Natural killer cell (primary cell): ENCODE measurements around the gene BICC1. TPM values are rescaled to one million over a fixed set of nuclear protein-coding genes. Genes with fewer than 3 reads are reported as not detected.

ENCODE experiments used
- ATAC-seq, 3 donors: fragments of 150-1000 bp in 2 of 3; fragments of 200-7000 bp in 1 of 3; cut with Tn5 transposase; 1 replicate in 1 of 3; 2 replicates in 2 of 3; pipeline ENCODE4 v1.10.0; 2021; ENCODE audit warnings: mild to moderate bottlenecking in 2 of 3, moderate library complexity in 2 of 3
- DNase-seq, 2 donors: peaks; one replicate each; pipeline versions ENCODE4 v3.0.0 to v3.0.0-alpha.2; 2013 to 2021; ENCODE audit warnings: mixed read lengths in 1 of 2
- H3K27ac ChIP-seq: one replicate; pipeline ENCODE4 v1.5.1; 2013; ENCODE audit warnings: mild to moderate bottlenecking, low read length
- H3K27me3 ChIP-seq: one replicate; pipeline ENCODE4 v1.6.1; 2013; ENCODE audit warnings: low read length; ENCODE audit not compliant: control insufficient read depth, insufficient read depth
- H3K36me3 ChIP-seq: one replicate; pipeline ENCODE4 v1.6.1; 2013; ENCODE audit warnings: low read length; ENCODE audit not compliant: control insufficient read depth, insufficient read depth
- H3K4me1 ChIP-seq: one replicate; pipeline ENCODE4 v1.6.1; 2013; ENCODE audit warnings: low read length; ENCODE audit not compliant: control insufficient read depth, insufficient read depth
- H3K4me3 ChIP-seq: one replicate; pipeline ENCODE4 v1.5.1; 2013; ENCODE audit warnings: low read length
- H3K9me3 ChIP-seq: one replicate; pipeline ENCODE4 v1.6.1; 2013; ENCODE audit warnings: low read length; ENCODE audit not compliant: control insufficient read depth, insufficient read depth
- H3K27ac Mint-ChIP-seq, 2 donors: one replicate each; pipeline ENCODE4 v1.8.0; 2022; ENCODE audit warnings: mild to moderate bottlenecking in 2 of 2, mixed read lengths in 2 of 2, moderate library complexity in 1 of 2
- H3K27me3 Mint-ChIP-seq, 2 donors: one replicate each; pipeline ENCODE4 v1.8.0; 2022; ENCODE audit warnings: low read depth in 2 of 2, mixed read lengths in 2 of 2
- H3K36me3 Mint-ChIP-seq: one replicate; pipeline ENCODE4 v1.8.0; 2022; ENCODE audit warnings: mixed read lengths
- H3K4me1 Mint-ChIP-seq, 2 donors: one replicate each; pipeline ENCODE4 v1.8.0; 2022; ENCODE audit warnings: mixed read lengths in 2 of 2
- H3K4me3 Mint-ChIP-seq: one replicate; pipeline ENCODE4 v1.8.0; 2022; ENCODE audit warnings: mild to moderate bottlenecking, moderate library complexity, mixed read lengths
- H3K9me3 Mint-ChIP-seq, 2 donors: one replicate each; pipeline ENCODE4 v1.8.0; 2022; ENCODE audit warnings: mixed read lengths in 2 of 2
- CTCF ChIP-seq: fragments of 200-600 bp; IDR thresholded peaks from one replicate; pipeline ENCODE4 v1.8.0; 2022; ENCODE audit warnings: antibody characterized with exemption
- WGBS: methylation state at CpG from one replicate; pipeline ENCODE4 v1.1.7; 2013; ENCODE audit warnings: missing lambda C conversion rate; ENCODE audit not compliant: insufficient coverage; 5-methylcytosine and 5-hydroxymethylcytosine counted together
- intact Hi-C: fragments of 100-400 bp; cut with micrococcal nuclease; formaldehyde crosslinking; loops from one replicate; pipeline ENCODE4 v1.14.2; 2022
- total RNA-seq, 4 donors: library from RNA; stranded (reverse); fragments of 120-200 nt in 1 of 4; gene quantifications; one replicate each; pipeline versions ENCODE4 v1.2.3 to v1.2.4, GENCODE V29; 2013 to 2022

The BICC1 gene
- total RNA-seq, 3 donors from 2014 or later (not counting 1 experiment from before 2014, with no cell fraction given), result 0.14 TPM; not detected in 2

DNA sequence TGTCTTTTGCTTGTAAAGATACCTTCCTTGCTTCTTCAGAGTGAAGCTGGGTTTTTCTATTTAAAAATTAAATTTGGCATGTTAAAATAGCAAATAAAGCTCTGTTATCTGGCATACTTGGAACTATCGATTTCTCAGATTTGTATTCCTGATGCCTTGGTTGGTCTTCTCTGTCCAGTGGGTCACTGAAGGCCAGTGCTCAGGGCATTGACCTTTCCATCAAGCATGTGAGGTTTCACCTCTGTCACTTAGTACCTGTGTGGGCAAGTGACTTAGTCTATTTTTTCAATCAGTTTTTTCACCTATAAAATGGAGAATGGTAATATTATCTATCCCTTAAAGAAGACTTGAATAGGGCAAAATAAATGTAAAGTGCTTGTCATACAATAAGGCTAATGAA is 311.3 kb downstream of the BICC1 start:
- no peak overlapping the region for H3K27ac ChIP-seq
- peaks cover 5 to 18% of the 10 kb centered on the region in 2 donors for H3K4me1 Mint-ChIP-seq
- no peaks in the 10 kb centered on the region for H3K36me3 ChIP-seq
- H3K36me3 Mint-ChIP-seq, result no peaks in the 10 kb centered on the region
- 86% methylated on average over 1 of the region's 1 CpG for WGBS
- H3K4me3 Mint-ChIP-seq, result no peak overlapping the region
- H3K4me3 ChIP-seq, result no peak overlapping the region
- no peaks in the 10 kb centered on the region for H3K27me3 ChIP-seq
- no peaks in the 10 kb centered on the region for H3K27me3 Mint-ChIP-seq
- peaks cover 0 to 3% of the 10 kb centered on the region in 2 donors for H3K9me3 Mint-ChIP-seq
- H3K4me1 ChIP-seq, result no peaks in the 10 kb centered on the region
- intact Hi-C loops, result no loop called here
- TF ChIP-seq CTCF, result no peak
- no peaks in the 10 kb centered on the region for H3K9me3 ChIP-seq
- ATAC-seq (no peak), DNase-seq (no peak)
- H3K27ac Mint-ChIP-seq, result no peak overlapping the region

- H3K36me3 Mint-ChIP-seq, result no peaks in the 10 kb centered on the region
- H3K4me3 ChIP-seq, result no peak overlapping the region
- no peaks in the 10 kb centered on the region for H3K9me3 ChIP-seq
- TF ChIP-seq CTCF, result no peak
- H3K4me3 Mint-ChIP-seq, result no peak overlapping the region
- H3K4me1 ChIP-seq, result no peaks in the 10 kb centered on the region
- H3K27me3 Mint-ChIP-seq, result no peaks in the 10 kb centered on the region
- ATAC-seq (no peak), DNase-seq (no peak)
- H3K27me3 ChIP-seq, result no peaks in the 10 kb centered on the region
- intact Hi-C loops, result no loop called here
- no peaks in the 10 kb centered on the region for H3K36me3 ChIP-seq
- H3K27ac ChIP-seq, result no peak overlapping the region
- 100% methylated on average over 1 of the region's 2 CpGs for WGBS
- peaks cover 5 to 18% of the 10 kb centered on the region in 2 donors for H3K4me1 Mint-ChIP-seq
- peaks cover 0 to 3% of the 10 kb centered on the region in 2 donors for H3K9me3 Mint-ChIP-seq
- no peak overlapping the region for H3K27ac Mint-ChIP-seq
These were observed 311.7 kb downstream of the BICC1 start for GRCh38 chr10:58824396-58824795.

- Histone ChIP-seq H3K4me1 (no peaks in the 10 kb centered on the region), H3K36me3 (no peaks in the 10 kb centered on the region), H3K4me3 (no peak overlapping the region), H3K9me3 (no peaks in the 10 kb centered on the region), H3K27ac (no peak overlapping the region), H3K27me3 (no peaks in the 10 kb centered on the region)
- Mint-ChIP-seq H3K27me3 (no peaks in the 10 kb centered on the region), H3K4me3 (no peak overlapping the region), H3K4me1 (no peaks in the 10 kb centered on the region), H3K27ac (no peak overlapping the region), H3K9me3 (peaks cover 0 to 3% of the 10 kb centered on the region in 2 donors), H3K36me3 (no peaks in the 10 kb centered on the region)
- DNase-seq (no peak), ATAC-seq (no peak)
- TF ChIP-seq CTCF, result no peak
- intact Hi-C loops, result no loop called here
- 74% methylated on average over 6 of the region's 6 CpGs for WGBS
These were observed 314.0 kb downstream of the BICC1 start for GRCh38 chr10:58826694-58827093.

- H3K36me3 ChIP-seq, result no peaks in the 10 kb centered on the region
- peaks cover 0 to 3% of the 10 kb centered on the region in 2 donors for H3K9me3 Mint-ChIP-seq
- H3K4me3 ChIP-seq, result no peak overlapping the region
- TF ChIP-seq CTCF, result no peak
- no peak overlapping the region for H3K4me3 Mint-ChIP-seq
- H3K27me3 Mint-ChIP-seq, result no peaks in the 10 kb centered on the region
- intact Hi-C loops, result no loop called here
- DNase-seq (no peak), ATAC-seq (no peak)
- H3K27ac Mint-ChIP-seq, result no peak overlapping the region
- H3K27ac ChIP-seq, result no peak overlapping the region
- H3K27me3 ChIP-seq, result no peaks in the 10 kb centered on the region
- no peaks in the 10 kb centered on the region for H3K4me1 ChIP-seq
- H3K4me1 Mint-ChIP-seq, result no peaks in the 10 kb centered on the region
- H3K36me3 Mint-ChIP-seq, result no peaks in the 10 kb centered on the region
- 94% methylated on average over 3 of the region's 3 CpGs for WGBS
- H3K9me3 ChIP-seq, result no peaks in the 10 kb centered on the region
These were observed 314.7 kb downstream of the BICC1 start for GRCh38 chr10:58827381-58827780.
